HTR-8/SVneo (cell line): ENCODE results near the gene ST7.
"Not testable (repeated sequence)": the region's sequence is repeated elsewhere in the genome, so short reads cannot be mapped to it uniquely, and the experiment has no call there.

ENCODE experiments used
- DNase-seq: peaks from one replicate; pipeline ENCODE4 v3.0.0; 2011; ENCODE audit warnings: low spot score, mixed read lengths; ENCODE audit not compliant: insufficient read length
- FAIRE-seq: peaks from 2 replicates; lab custom pipeline; 2011; peaks lifted over from hg19 to GRCh38; lab: Jason Lieb, UNC

The ST7 gene, protein sequence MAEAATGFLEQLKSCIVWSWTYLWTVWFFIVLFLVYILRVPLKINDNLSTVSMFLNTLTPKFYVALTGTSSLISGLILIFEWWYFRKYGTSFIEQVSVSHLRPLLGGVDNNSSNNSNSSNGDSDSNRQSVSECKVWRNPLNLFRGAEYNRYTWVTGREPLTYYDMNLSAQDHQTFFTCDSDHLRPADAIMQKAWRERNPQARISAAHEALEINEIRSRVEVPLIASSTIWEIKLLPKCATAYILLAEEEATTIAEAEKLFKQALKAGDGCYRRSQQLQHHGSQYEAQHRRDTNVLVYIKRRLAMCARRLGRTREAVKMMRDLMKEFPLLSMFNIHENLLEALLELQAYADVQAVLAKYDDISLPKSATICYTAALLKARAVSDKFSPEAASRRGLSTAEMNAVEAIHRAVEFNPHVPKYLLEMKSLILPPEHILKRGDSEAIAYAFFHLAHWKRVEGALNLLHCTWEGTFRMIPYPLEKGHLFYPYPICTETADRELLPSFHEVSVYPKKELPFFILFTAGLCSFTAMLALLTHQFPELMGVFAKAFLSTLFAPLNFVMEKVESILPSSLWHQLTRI

DNA sequence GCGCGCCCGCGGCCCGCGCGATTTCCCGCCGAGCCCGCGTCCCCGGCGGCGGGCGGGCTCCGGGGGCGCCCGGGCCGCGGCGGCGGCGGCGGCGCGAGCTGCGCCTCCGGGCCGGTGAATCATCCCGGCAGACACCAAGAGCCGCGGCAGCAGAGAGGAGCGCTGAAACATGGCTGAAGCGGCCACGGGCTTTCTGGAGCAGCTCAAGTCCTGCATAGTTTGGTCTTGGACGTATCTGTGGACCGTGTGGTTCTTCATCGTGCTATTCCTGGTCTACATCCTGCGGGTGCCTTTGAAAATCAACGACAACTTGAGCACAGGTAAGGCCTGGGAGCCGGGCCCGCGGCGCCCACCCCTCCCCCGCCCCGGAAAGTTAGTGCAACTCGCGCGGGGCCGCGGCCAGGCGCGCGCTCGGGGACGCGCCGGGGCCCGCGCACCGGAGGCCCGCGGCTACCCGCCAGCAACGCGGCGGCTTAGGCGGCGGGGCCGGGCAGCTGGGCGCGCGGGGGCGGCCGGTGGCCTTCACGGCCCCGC is at the start of gene ST7:
Gene ST7, plus strand, starts transcription at position 130 of the 534 bp plus-strand sequence. Its CDS starts 40 bp downstream, at position 170.
- peak; percentile 48 for DNase-seq
- no peak for FAIRE-seq

DNA sequence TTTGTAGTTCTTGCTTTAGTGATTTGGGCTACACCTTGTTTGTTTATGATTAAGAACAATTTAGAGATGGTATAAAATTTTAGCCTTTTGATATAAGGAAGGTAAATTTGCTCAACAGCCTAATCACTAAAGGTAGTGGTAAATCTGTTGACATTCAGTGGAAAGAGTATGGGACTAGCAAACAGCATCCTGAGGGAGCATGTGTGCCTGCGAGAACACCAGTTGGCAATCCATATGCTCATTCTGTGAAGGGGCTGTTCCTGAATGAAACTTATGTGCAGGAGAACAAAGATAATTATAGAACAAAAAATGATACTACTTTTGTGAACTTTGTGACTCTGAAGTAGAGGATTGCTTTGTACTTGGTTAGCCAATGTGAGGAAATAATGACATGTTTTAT is 46.9 kb upstream of the ST7 start:
- no peak for DNase-seq
- FAIRE-seq, result no peak

DNA sequence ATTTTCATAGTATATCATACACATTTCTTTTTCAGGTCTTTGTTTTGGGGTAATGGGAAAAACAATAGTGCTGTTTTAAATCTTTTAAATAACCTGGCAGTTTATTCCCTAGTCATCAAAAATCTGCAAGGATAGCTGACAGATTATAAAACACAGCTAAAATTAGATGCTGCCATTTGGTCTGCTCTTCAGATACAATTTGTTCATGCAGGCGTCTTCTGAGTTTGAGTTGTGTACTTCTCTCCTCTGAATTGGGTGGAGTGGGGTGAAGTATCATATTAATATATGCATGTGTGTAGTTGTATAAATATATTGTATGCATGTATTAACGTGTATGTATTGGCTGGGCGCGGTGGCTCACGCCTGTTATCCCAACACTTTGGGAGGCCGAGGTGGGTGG is 42.9 kb upstream of the ST7 start:
- DNase-seq, result no peak

DNA sequence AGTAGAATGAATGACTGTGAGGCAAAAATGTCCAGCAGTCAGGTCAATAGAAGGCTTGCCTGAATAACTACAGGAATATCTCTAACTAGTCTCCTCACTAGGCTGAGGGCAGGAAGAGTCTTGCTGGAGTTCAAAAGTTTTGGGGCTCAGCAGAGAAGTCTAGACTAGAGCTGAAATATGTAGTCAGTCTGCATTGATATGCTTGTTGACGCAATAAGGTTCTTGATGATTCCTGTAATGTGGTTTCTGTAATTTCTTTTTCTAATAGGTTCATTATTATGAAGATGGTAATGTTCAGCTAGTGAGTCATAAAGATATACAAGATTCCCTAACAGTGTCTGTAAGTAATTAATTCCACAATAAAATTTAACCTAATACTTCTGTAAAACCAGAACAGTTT is 41.5 kb upstream of the ST7 start:
- FAIRE-seq, result no peak
- DNase-seq, result no peak

More for the DNA sequence above, 42.9 kb upstream of the ST7 start:
- no peak for FAIRE-seq

DNA sequence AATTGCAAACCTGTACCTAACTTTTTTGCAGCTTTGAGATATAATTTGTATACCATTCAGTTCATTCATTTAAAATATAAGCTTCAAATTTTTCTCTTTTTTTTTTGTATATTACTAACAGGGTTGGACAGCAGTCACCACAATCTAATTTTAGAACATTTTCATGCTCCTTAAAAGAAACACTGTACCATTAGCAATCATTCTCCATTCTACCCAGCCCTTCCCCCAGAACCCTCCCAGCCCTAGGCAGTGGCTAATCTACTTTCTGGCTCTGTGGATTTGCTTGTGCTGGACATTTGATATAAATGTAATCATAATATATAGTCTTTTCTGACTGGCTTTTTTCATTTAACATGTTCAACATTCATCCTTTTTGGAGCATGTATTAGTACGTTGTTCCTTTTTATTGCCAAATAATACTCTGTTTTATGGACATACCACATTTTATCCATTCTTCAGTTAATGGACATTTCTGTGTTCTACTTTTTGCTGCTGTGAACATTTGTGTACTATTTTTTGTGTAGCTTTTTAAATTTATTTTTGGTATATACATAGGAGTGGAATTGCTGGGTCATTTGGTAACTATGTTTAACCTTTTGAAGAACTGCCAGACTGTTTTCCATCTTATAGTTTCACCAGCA is 40.9 kb upstream of the ST7 start:
- no peak for FAIRE-seq
- DNase-seq, result no peak

DNA sequence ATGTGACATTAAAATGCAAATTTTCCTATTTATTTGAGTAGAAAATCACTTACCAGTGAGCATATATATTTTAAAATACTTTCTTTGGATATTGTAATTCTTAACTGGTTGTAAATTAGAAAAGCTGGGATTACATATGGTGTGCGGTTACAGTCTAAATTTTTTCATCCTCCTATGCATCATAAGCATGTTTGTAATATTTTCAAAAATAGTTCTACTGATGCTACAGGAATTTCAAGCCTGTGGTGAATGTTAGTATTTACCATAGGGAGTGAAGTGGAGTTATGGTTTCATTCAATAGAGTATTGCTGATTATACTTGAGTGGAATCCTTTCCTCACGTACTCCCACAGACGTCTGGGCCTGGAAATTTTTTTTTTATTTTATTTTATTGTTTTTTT is 34.6 kb upstream of the ST7 start:
- DNase-seq, result no peak
- FAIRE-seq, result no peak

DNA sequence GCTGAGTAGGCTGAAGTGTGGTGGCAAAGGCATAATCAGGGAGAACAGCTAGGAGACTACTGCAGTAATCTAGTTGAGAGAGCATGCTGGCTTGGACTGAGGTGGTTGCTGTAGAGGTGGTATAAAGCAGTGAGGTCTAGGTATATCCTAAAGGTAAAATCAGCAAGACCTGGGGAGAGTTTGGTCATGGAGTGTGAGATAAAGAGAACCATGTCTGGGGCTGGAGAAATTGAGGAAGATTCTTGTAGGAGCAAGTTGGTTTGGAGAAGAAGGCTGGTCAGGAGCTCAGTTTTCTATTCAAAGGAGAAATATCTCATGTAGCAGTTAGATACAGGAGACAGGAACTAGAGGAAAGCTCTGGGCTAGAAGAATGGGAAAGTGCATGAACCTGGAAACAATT is 32.9 kb upstream of the ST7 start:
- FAIRE-seq (no peak), DNase-seq (no peak)

DNA sequence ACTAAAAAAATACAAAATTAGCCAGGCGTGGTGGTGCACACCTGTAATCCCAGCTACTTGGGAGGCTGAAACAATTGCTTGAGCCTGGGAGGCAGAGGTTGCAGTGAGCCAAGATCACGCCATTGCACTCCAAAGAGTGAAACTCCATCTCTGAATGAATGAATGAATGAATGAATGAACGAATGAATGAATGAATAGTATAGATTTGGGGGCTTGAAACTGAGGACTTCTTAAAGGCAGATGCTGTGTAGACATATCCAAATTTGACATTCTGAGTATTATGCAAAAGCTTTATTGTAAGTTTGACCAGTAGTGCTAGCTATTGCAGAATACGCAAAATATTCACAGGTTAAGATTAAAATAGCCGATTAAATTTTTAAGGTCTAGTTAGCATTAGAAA is 30.8 kb upstream of the ST7 start:
- DNase-seq, result no peak
- FAIRE-seq, result no peak

DNA sequence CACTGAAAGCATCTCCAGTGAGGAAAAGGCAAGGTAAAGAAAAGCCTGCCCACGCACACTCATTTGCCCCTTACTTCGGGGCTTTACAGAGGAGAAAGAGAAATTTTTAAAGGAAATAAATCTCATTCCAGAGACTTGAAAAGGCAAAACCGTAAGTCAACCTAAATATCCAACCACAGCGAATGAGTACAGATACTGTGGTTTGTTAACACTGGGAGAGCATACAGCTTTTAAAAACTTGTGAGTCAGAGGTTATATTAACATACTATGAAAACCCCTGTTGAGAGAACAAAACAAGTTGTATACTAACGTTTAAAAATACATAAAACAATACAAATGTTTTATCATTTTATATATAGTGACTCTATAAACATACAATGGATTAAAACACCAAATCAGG is 28.6 kb upstream of the ST7 start:
- DNase-seq (no peak), FAIRE-seq (no peak)

DNA sequence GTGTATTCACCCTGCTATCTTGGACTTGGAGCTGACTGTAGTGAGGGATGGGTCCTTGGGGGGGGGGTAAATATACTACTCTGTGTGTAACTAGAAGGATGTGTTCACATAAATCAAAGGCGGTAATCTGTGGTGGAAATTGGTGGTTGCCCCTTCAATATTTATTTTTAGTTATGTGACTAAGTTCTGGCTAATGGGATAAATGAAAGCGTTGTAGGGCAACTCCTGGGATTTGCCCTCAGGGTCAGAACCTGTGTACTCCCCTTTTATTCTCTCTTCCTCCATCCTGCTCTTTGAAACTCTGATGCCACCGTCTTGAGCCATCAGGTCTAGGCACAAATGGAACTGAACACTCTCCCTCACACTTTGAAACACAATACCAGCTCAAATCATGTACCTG is 24.3 kb upstream of the ST7 start:
- no peak for DNase-seq
- no peak for FAIRE-seq

DNA sequence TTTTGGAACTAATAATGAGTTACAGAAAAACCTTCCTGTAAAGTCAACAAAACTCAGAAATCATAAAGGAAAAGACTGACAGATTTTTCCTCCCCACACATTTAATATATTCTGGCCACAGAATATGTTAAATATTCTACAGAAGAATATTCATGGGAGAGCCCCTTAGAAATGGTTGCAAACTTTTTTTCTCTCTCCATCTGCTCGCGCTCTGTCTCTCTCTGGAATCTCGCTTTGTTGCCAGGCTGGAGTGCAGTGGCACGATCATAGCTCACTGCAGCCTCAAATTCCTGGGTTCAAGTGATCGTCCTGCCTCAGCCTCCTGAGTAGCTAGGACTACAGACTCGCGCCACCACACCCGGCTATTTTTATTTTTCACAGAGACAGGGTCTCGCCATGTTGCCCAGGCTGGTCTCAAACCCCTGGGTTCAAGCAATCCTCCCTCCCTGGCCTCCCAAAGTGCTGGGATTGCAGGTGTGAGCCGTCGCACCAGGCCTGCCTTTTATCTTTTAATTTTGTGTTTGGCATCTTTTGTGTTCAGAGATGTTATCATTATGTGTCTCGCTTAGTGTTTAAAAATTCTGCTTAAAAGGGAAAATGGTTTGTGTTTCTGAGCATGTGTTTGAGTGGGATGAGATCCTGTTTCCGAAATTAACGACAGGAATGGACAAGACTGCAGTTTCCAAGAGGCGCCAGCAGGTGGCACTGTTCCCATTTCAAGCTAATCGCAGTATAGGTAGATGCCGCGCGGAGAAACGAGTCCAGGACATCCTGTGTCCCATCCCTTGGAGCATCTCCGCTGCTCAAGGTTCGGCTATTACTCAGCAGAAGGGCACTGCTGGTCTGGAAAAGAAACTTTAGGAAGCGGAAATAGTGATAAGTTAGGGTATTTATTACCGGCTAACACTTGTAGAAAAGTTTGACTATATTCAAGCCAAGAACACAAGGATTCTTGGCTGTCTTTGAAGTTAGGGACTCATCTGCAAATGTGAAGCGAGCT is 23.1 kb upstream of the ST7 start:
- peak; percentile 75 for DNase-seq
- no peak for FAIRE-seq

DNA sequence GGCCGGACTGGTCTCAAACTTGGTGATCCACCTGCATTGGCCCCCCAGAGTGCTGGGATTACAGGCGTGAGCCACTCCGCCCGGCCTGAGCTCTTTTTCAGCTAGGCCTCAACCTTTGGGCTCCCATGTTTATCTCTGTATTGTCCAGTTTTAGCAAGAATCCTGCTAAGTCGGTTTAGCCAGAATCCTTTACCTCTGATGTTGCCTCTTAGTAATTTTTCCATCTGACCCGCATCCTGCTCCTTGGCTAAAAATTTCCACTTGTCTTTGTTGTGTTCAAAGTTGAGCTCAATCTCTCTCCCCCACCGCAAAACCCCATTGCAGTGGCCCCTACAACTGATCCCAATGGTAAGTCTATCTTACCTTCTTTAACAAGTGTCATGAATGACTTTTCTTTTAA is 20.7 kb upstream of the ST7 start:
- DNase-seq, result no peak
- no peak for FAIRE-seq

DNA sequence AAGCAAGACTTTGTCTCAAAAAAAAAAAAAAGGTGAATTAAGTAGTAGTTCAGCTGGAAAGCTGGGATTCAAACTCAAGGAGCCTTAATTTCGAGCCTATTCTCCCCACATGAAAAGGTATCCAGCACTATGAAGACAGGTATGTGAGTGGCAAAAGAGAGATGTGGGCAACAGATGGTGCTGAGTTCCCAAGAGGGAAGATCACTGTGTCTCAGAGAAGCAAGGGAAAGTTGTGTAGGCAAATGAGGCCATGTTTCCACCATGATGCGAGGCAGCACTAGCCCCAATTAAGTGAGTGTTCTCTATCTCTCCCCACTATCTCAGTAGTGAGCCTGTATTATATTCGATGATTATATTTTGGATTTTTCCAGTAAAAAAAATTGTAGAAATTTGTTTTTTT is 19.8 kb upstream of the ST7 start:
- FAIRE-seq (no peak), DNase-seq (no peak)

DNA sequence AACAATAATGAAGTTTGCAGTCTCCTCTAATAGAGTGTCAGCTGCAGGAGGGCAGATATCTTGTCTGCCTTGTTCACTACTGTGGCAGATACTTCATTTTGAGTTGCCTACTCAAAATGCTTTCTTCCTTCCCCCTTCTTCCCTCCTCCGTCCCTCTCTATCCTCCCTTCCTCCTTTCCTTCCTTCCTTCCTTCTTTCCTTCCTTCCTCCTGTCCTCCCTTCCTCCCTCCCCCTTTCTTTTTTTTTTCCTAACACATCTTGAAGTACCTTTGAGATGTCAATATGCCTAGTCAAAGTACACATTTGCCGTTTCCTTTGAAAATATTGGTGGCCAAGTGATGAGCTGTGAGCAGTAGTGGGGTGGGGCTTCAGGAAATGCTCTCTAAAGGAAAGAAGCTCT is 18.7 kb upstream of the ST7 start:
- FAIRE-seq (no peak), DNase-seq (no peak)

DNA sequence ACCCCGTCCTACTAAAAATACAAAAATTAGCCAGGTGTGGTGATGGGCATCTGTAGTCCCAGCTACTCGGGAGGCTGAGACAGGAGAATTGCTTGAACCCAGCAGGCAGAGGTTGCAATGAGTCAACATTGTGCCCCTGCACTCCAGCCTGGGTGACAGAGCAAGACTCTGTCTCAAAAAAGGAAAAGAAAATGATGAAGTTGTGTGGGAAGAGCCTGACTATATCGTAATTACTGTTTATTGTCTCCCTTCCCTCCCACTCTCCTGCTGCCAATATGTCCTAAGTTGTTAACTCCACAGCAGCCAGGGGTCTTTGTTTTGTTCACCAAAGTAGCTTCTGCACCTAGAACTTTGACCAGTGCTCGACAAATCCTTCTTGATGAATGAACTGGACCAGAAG is 16.5 kb upstream of the ST7 start:
- not testable (repeated sequence) for DNase-seq, FAIRE-seq

DNA sequence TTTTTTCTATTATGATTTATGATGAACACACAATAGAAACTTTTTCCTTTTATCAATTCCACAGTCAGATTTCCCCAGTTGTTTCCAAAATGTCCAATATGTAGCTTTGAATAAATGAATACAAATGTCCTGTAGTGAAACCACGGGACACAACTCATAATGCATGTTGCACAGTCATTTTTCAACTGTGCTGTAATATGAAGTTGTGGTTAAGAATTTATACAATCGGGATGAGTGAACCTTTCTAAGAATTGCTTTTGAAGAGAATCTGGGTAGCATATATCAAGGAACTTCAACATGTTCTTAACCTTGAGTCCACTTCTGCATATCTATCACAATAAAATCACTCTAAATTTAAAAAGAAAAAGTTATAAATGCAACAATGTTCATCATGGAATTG is 14.6 kb upstream of the ST7 start:
- no peak for FAIRE-seq

DNA sequence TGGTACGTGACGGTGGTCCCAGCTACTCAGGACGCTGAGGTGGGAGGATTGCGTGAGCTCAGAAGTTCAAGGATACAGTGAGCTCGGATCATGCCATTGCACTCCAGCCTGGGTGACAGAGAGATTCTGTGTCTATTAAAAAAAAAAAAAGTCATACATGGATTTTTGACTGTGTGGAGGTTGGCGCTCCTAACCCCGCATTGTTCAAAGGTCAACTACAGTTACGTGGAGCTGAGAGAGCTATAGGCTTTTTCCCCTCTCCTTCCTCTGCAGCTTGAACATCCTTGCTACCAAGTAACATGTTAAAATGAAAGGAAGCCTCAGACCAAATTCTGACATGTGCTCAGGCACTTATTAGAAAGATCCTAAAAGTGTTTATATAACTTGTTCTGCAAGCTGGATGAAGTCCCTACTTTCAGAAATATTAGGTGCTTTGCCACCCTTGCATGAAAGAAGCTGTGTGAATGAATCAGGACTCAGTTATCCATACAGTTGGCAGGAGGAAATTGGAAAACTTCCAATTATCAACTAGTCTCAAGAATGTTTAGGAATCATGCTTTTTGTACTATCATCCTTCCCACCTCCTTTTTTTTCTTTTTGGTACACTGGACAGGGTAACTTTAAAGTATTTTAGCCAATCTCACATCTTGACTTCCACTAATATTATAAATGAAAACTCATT is 12.5 kb upstream of the ST7 start:
- FAIRE-seq (no peak), DNase-seq (no peak)

More for the DNA sequence above, 14.6 kb upstream of the ST7 start:
- no peak for DNase-seq

DNA sequence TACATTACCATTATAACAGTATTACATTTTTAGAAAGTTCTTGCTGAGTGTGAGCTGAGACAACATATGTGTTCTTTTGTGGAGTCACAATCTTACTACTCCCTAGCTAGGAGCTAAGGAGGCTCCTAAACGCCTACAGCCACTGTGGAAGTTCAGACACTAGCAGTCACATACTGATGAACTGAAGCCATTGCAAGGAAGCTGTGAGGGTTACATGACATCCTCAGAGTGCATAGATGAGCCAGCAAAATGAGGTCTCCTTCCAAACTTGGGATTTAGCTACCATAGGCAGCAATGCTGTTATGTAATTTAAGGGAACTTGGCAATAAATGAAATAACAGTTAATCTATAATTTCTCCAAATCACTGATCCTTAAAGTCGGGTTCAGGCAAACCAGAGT is 10.8 kb upstream of the ST7 start:
- no peak for DNase-seq
- no peak for FAIRE-seq

DNA sequence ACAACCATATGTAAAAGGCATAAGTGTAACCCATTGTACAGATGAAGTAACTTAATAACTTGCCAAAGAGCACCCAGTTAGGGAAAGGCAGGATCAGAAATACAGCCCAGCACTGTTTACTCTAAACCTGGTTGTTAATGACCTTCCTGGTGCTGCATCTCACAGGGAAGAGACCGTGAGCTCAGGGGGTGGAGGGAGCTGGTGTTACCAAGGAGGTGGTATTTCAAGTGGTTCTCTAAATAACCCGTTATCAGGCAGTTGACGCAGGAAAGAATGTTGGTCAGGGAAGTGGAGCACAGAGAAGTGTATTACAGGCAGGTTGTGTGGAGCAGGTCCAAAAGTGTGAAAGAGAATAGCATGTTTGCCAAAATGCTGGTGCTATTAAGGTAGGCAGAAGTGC is 4.4 kb upstream of the ST7 start:
- FAIRE-seq (no peak), DNase-seq (no peak)
